Body of pancreas (tissue), 4 donors: ENCODE results near the gene R3HDM2. TPM values are rescaled to one million over a fixed set of nuclear protein-coding genes. Genes with fewer than 3 reads are reported as not detected.

Source experiments
- ATAC-seq: fragments of 150-250 bp; one replicate; pipeline ENCODE4 v1.9.1; 2016
- DNase-seq, 4 donors: peaks; one replicate each; pipeline ENCODE4 v3.0.0-alpha.2; 2019
- H3K27ac ChIP-seq, 4 donors: fragments of 200-600 bp; sonication (generic); 1 replicate in 3 of 4; 2 replicates in 1 of 4; pipeline versions ENCODE4 v1.5.1 to v1.6.1; 2016 to 2019; ENCODE audit warnings: mild to moderate bottlenecking in 1 of 4, mixed read lengths in 1 of 4, moderate library complexity in 1 of 4
- H3K27me3 ChIP-seq, 2 donors: fragments of 200-600 bp; sonication (generic); one replicate each; pipeline ENCODE4 v1.6.0; 2016; ENCODE audit warnings: mild to moderate bottlenecking in 1 of 2
- H3K36me3 ChIP-seq, 2 donors: fragments of 200-600 bp; sonication (generic); replicated peaks in 1 of 2; 2 replicates each; pipeline ENCODE4 v1.5.1; 2016; ENCODE audit warnings: low read depth in 2 of 2; ENCODE audit not compliant: insufficient read depth in 1 of 2
- H3K4me1 ChIP-seq: fragments of 200-600 bp; sonication (generic); one replicate; pipeline ENCODE4 v1.6.0; 2016
- H3K4me3 ChIP-seq, 2 donors: fragments of 200-600 bp; sonication (generic); 1 replicate in 1 of 2; 2 replicates in 1 of 2; pipeline ENCODE4 v1.5.1; 2016 to 2019
- H3K9me3 ChIP-seq, 3 donors: fragments of 200-600 bp; sonication (generic); 1 replicate in 2 of 3; 2 replicates in 1 of 3; pipeline ENCODE4 v1.5.1; 2016
- CTCF ChIP-seq, 7 experiments: fragments of 450-650 bp in 4 of 7; fragments of 200-600 bp in 3 of 7; sonication (generic) in 3 of 7; IDR thresholded peaks; one replicate each; pipeline ENCODE4 v1.5.1; 2016 to 2019; ENCODE audit warnings: antibody characterized with exemption in 7 of 7
- POLR2A ChIP-seq, 3 donors: fragments of 450-650 bp; IDR thresholded peaks; one replicate each; pipeline ENCODE4 v1.6.1; 2016; ENCODE audit warnings: antibody characterized with exemption in 3 of 3, mild to moderate bottlenecking in 2 of 3
- WGBS, 2 donors: methylation state at CpG; one replicate each; pipeline ENCODE4 v1.1.5; 2017; 5-methylcytosine and 5-hydroxymethylcytosine counted together
- intact Hi-C: fragments of 100-400 bp; cut with DNase I; formaldehyde crosslinking; loops from one replicate; pipeline ENCODE4 v1.15.1; 2023
- total RNA-seq, 2 donors: library from RNA; depleted of rRNA; stranded (reverse); fragments of >200 nt; gene quantifications; one replicate each; pipeline ENCODE4 v1.1.0, GENCODE V29; 2016

Gene R3HDM2
- total RNA-seq, 2 donors from 2014 or later: 16.1 to 41.9 TPM

DNA sequence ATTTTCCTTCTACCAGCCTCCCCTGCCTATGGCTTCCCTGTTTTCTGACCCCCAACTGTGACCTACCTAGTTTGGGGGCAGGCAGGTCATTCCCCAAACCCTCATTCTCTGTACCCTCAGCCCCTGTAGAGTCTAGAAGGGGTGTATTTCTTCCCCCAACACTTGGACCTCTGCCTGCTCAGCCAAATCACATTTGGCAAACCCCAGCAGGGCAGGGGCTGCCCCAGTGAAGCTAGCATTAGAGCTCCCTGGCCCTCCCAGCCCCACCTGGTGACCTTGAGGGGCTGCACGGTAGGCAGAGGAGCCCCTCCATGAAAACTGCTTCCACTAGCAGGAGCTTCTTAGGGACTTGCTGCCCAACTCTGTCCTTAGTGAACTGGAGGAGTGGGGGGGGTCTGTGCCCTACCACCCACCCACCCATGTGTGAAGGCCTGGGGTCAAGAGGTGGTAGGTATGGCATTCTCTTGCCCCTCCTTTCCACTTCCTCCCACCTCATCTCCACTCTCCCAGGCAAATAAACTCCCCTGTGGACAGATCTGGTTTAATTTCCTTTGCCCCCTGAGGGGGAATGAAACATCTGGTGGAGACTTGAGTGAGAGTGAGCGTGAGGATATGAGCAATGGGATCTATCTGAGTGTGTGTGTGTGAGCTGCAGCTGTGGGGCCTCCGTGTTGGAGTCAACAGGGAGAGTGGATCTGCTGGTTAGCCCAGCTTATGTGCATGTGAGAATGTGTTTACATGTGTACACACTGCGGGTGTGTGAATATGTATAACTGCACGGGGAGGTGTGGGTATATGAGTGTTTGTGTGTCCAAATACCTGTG, 212.6 kb downstream of the R3HDM2 start:
- H3K4me1 ChIP-seq: peaks cover 41% of the 10 kb centered on the region

GRCh38 chr12:57216921-57217879, 213.6 kb downstream of the R3HDM2 start:
- DNase-seq (peak in 2 of 4 donors; percentile 32 to 43), ATAC-seq (no peak)
- Histone ChIP-seq H3K4me1 (peaks cover 41% of the 10 kb centered on the region), H3K4me3 (no peak overlapping the region), H3K9me3 (no peaks in the 10 kb centered on the region), H3K27me3 (peaks cover 0 to 38% of the 10 kb centered on the region in 2 donors), H3K27ac (no peak overlapping the region), H3K36me3 (no peaks in the 10 kb centered on the region)
- 4 to 6% methylated on average over 29 to 62 of the region's 63 CpGs for WGBS, 2 donors
- TF ChIP-seq POLR2A (IDR thresholded peaks at IDR 0.05) (no peak), CTCF (IDR thresholded peaks at IDR 0.05) (no peak)
- intact Hi-C loops: no loop called here

More for the DNA sequence above, 212.6 kb downstream of the R3HDM2 start:
- peaks cover 0 to 44% of the 10 kb centered on the region in 2 donors for H3K27me3 ChIP-seq
- ATAC-seq (no peak), DNase-seq (no peak)
- intact Hi-C loops: no loop called here
- H3K4me3 ChIP-seq: no peak overlapping the region
- 61 to 71% methylated on average over 5 of the region's 5 CpGs for WGBS, 2 donors
- TF ChIP-seq POLR2A (IDR thresholded peaks at IDR 0.05) (no peak), CTCF (IDR thresholded peaks at IDR 0.05) (no peak)
- no peaks in the 10 kb centered on the region for H3K9me3 ChIP-seq
- no peak overlapping the region for H3K27ac ChIP-seq
- no peaks in the 10 kb centered on the region for H3K36me3 ChIP-seq

- H3K36me3 ChIP-seq: no peaks in the 10 kb centered on the region
- H3K27ac ChIP-seq: no peak within 1 kb of the TSS
- peaks cover 41% of the 10 kb centered on the region for H3K4me1 ChIP-seq
- ATAC-seq (peak; percentile 37), DNase-seq (peak; percentile 31 to 69 (median 49))
- H3K9me3 ChIP-seq: no peaks in the 10 kb centered on the region
- intact Hi-C loops: no loop called here
- peak within 1 kb of the TSS in 1 of 2 donors; percentile 13 for H3K4me3 ChIP-seq
- peaks cover 0 to 30% of the 10 kb centered on the region in 2 donors for H3K27me3 ChIP-seq
- 2 to 12% methylated on average over 6 to 46 of the region's 102 CpGs for WGBS, 2 donors
- TF ChIP-seq POLR2A (IDR thresholded peaks at IDR 0.05) (no peak), CTCF (IDR thresholded peaks at IDR 0.05) (no peak)
Measured at GRCh38 chr12:57216014-57216911, 214.6 kb downstream of the R3HDM2 start, which contains the start of gene NXPH4. Gene NXPH4, plus strand, starts transcription at chr12:57216794. Its CDS starts 176 bp downstream, at chr12:57216970.

GRCh38 chr12:57215668-57216013, 215.2 kb downstream of the R3HDM2 start:
- TF ChIP-seq CTCF (IDR thresholded peaks at IDR 0.05): no peak
- TF ChIP-seq POLR2A (IDR thresholded peaks at IDR 0.05): no peak
- no peaks in the 10 kb centered on the region for H3K9me3 ChIP-seq
- H3K27me3 ChIP-seq: peaks cover 0 to 25% of the 10 kb centered on the region in 2 donors
- H3K27ac ChIP-seq: no peak overlapping the region
- ATAC-seq (no peak), DNase-seq (no peak)
- no peak overlapping the region for H3K4me3 ChIP-seq
- 8 to 22% methylated on average over 4 to 7 of the region's 7 CpGs for WGBS, 2 donors
- H3K4me1 ChIP-seq: peaks cover 41% of the 10 kb centered on the region
- intact Hi-C loops: no loop called here
- H3K36me3 ChIP-seq: no peaks in the 10 kb centered on the region
